Cardiac fibroblast (primary cell): Measurements from ENCODE around the gene SDHAF3.
A peak's percentile ranks its signal among the peaks of the same experiment; 100 is the strongest.
"Not testable (repeated sequence)": the region's sequence is repeated elsewhere in the genome, so short reads cannot be mapped to it uniquely, and the experiment has no call there.

Experiments used
- DNase-seq, 2 donors: peaks; one replicate each; pipeline versions ENCODE4 v3.0.0 to v3.0.0-alpha.2; 2010; ENCODE audit warnings: low read depth in 2 of 2
- H3K4me3 ChIP-seq, 2 donors: replicated peaks in 1 of 2; 1 replicate in 1 of 2; 2 replicates in 1 of 2; pipeline ENCODE4 v1.5.1; 2011; ENCODE audit warnings: low read depth in 2 of 2, low read length in 2 of 2, mild to moderate bottlenecking in 2 of 2, moderate library complexity in 1 of 2
- TF ChIP-seq, protein P1 (sequence below): IDR thresholded peaks from one replicate; pipeline ENCODE4 v1.5.1; 2011; ENCODE audit warnings: low read depth, mild to moderate bottlenecking, low read length, inconsistent platforms

SDHAF3 gene

DNA sequence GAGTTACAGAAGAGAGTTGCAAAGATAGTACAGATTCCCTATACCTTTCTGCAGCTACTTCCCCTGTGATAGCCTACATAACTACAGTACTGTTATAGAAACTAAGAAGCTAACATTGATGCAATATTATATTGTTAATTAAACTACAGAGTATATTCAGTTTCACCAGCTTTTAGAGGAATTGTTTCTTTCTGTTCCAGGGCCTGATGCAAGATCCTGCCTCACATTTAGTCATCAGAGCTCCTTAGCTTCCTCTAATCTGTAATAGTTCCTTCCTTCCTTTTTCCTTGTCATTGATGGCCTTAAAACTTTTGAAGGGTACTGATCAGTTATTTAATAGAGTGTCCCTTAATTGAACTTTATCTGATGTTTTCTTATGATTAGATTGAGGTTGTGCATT is 56.8 kb downstream of the SDHAF3 start:
- peak; percentile 5 to 46 for DNase-seq
- H3K4me3 ChIP-seq = no peak overlapping the region
- TF ChIP-seq, protein P1, sequence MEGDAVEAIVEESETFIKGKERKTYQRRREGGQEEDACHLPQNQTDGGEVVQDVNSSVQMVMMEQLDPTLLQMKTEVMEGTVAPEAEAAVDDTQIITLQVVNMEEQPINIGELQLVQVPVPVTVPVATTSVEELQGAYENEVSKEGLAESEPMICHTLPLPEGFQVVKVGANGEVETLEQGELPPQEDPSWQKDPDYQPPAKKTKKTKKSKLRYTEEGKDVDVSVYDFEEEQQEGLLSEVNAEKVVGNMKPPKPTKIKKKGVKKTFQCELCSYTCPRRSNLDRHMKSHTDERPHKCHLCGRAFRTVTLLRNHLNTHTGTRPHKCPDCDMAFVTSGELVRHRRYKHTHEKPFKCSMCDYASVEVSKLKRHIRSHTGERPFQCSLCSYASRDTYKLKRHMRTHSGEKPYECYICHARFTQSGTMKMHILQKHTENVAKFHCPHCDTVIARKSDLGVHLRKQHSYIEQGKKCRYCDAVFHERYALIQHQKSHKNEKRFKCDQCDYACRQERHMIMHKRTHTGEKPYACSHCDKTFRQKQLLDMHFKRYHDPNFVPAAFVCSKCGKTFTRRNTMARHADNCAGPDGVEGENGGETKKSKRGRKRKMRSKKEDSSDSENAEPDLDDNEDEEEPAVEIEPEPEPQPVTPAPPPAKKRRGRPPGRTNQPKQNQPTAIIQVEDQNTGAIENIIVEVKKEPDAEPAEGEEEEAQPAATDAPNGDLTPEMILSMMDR = no peak

DNA sequence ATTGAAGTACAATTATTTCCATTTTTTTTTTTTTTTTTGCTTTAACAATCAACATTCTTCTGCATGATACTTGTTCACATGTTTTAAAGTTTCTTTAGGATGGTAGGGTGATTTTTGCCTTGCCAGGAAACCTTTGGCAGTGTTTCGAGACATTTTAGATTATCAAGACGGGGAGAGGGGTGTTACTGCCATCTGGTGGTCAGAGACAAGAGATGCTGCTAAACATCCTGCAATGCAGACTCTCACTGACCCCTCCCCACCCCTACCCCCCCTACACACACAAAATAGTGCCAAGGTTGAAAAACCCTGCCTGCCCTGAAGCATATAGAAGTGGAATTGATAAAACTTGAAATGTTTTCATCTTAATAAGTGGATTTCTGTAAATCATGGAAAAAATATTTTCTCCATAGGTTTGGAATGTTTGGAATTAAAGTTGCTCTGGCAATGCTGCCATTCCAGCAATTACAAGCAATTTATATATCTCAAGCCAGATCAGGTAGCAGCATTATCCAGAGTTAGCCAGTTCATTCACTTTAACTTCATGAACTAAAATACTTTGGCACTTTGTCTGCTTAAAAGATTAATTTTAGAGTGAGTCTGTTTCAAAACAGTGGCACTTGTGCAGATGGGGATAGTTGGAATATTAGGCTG is 62.1 kb downstream of the SDHAF3 start:
- TF ChIP-seq, protein P1 = peak; percentile 77
- H3K4me3 ChIP-seq = no peak overlapping the region
- DNase-seq = peak; percentile 77 to 79

DNA sequence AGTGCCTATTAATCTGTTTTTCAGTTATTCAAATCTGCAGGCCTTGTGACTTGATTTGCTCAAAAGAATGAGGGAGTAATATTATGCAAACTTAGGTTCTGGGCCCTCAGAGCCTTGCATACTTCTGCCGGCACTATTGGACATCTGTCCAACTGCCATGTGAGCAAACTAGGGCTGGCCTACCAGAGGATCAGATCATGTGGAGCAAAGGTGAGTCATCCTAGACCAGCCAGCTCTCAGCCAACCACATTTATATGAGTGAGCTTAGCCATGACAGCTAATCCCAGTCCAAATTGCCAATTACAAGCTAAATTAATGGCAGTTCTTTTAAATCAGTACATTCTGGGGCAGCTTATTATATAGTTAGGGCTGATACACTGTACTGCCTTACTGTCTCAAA is 69.6 kb downstream of the SDHAF3 start:
- TF ChIP-seq, protein P1 = no peak

GRCh38 chr7:97196174-97196573 is 78.7 kb downstream of the SDHAF3 start:
- not testable (repeated sequence) for H3K4me3 ChIP-seq, DNase-seq

More for the DNA sequence above, 69.6 kb downstream of the SDHAF3 start:
- H3K4me3 ChIP-seq = no peak overlapping the region
- DNase-seq = peak; percentile 22 to 60

GRCh38 chr7:97198596-97198995 is 81.1 kb downstream of the SDHAF3 start:
- TF ChIP-seq, protein P1 = no peak
- no peak for DNase-seq
- H3K4me3 ChIP-seq = no peak overlapping the region

DNA sequence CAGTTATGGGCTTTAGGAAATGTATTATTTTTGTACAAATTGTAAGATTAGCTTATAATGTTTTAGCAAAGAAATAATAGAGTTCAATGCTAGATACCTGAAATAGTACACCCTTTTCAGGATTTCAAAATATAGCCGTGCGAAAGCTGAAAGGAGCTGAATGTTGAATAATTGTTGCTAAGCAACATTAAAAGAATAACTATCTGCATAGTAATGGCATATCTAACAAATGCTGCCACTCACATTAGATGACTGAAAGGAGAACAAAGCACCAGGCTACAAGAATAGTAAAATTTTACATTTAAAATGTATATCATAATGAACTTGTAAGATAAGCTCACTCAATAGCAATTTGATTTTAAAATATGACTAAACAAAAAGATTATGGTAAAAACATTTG is 82.5 kb downstream of the SDHAF3 start:
- DNase-seq = no peak
- H3K4me3 ChIP-seq = no peak overlapping the region
- TF ChIP-seq, protein P1 = no peak

- TF ChIP-seq, protein P1 = no peak
- DNase-seq = no peak
- no peak overlapping the region for H3K4me3 ChIP-seq
Observed at GRCh38 chr7:97203957-97204356, 86.5 kb downstream of the SDHAF3 start.
